ENCODE results near the gene ENO3.

DNA sequence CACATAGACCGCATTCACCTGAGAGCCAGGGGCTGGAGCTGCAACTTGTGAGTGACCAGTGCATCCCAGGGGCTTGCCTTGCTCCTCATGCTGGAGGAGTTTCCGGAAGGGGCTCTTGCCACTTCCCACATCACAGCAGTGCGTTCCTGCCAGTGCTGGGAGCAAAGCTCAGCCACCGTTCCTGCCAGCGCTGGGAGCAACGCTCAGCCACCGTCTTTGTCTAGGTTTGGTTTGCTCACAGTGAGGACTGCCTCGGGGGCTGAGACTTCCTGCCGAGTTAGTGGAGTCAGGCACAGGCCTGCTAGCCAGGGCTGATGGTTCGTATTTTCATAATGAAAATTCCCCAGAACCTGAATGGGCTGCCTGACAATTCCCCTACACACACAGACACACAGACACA is 42.6 kb upstream of the ENO3 start:
- TF ChIP-seq, protein P1, sequence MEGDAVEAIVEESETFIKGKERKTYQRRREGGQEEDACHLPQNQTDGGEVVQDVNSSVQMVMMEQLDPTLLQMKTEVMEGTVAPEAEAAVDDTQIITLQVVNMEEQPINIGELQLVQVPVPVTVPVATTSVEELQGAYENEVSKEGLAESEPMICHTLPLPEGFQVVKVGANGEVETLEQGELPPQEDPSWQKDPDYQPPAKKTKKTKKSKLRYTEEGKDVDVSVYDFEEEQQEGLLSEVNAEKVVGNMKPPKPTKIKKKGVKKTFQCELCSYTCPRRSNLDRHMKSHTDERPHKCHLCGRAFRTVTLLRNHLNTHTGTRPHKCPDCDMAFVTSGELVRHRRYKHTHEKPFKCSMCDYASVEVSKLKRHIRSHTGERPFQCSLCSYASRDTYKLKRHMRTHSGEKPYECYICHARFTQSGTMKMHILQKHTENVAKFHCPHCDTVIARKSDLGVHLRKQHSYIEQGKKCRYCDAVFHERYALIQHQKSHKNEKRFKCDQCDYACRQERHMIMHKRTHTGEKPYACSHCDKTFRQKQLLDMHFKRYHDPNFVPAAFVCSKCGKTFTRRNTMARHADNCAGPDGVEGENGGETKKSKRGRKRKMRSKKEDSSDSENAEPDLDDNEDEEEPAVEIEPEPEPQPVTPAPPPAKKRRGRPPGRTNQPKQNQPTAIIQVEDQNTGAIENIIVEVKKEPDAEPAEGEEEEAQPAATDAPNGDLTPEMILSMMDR (IDR thresholded peaks at IDR 0.05), result no peak
- TF ChIP-seq POLR2A (IDR thresholded peaks at IDR 0.05), result no peak
